ENCODE results near the gene MACO1.
A peak's percentile ranks its signal among the peaks of the same experiment; 100 is the strongest.

The MACO1 gene

GRCh38 chr1:25502957-25503356 lies 72.3 kb downstream of the MACO1 start:
- ATAC-seq, result peak; percentile 90
- TF ChIP-seq BACH2 (CRISPR knock-in tag; IDR thresholded peaks at IDR 0.05; ENCODE audit: borderline replicate concordance), result no peak
- TF ChIP-seq ISL1 (CRISPR knock-in tag; IDR thresholded peaks at IDR 0.05), result peak; percentile 82
- no peak for TF ChIP-seq CSDC2 (CRISPR knock-in tag; IDR thresholded peaks at IDR 0.05)
- TF ChIP-seq PPARA (CRISPR knock-in tag; IDR thresholded peaks at IDR 0.05; ENCODE audit: borderline replicate concordance), result no peak
- no peak for TF ChIP-seq RARB (CRISPR knock-in tag; IDR thresholded peaks at IDR 0.05)
- TF ChIP-seq ZNF565 (CRISPR knock-in tag; conservative IDR thresholded peaks at IDR 0.05; ENCODE audit: low read depth), result no peak
- TF ChIP-seq POU6F1 (CRISPR knock-in tag; IDR thresholded peaks at IDR 0.05; ENCODE audit: borderline replicate concordance, low read depth), result 0 out of 2 replicates have a peak, but pooled peaks have one; percentile 68
- no peak for TF ChIP-seq ARNTL (CRISPR knock-in tag; IDR thresholded peaks at IDR 0.05; ENCODE audit: borderline replicate concordance, low read depth)
- peak; percentile 70; the same call in 1 of the 2 replicates for TF ChIP-seq PATZ1 (CRISPR knock-in tag; IDR thresholded peaks at IDR 0.05; ENCODE audit: borderline replicate concordance)
- no peak for TF ChIP-seq TSHZ2 (CRISPR knock-in tag; IDR thresholded peaks at IDR 0.05)
- no peak for TF ChIP-seq ESRRG (CRISPR knock-in tag; IDR thresholded peaks at IDR 0.05)
- TF ChIP-seq CREB5 (CRISPR knock-in tag; IDR thresholded peaks at IDR 0.05; ENCODE audit: low read depth), result peak; percentile 53; the same call in 1 of the 2 replicates
- no peak for TF ChIP-seq GLIS3 (CRISPR knock-in tag; IDR thresholded peaks at IDR 0.05)
- TF ChIP-seq ZC3H10 (CRISPR knock-in tag; IDR thresholded peaks at IDR 0.05), result no peak
- no peak for TF ChIP-seq TCF4 (CRISPR knock-in tag; IDR thresholded peaks at IDR 0.05; ENCODE audit: borderline replicate concordance)
- TF ChIP-seq OSR1 (CRISPR knock-in tag; IDR thresholded peaks at IDR 0.05), result no peak
- no peak for TF ChIP-seq ZFP30 (CRISPR knock-in tag; IDR thresholded peaks at IDR 0.05)
- no peak for TF ChIP-seq TOX (CRISPR knock-in tag; IDR thresholded peaks at IDR 0.05; ENCODE audit: borderline replicate concordance)
- no peak for TF ChIP-seq CSRNP3 (CRISPR knock-in tag; IDR thresholded peaks at IDR 0.05)
- no peak for TF ChIP-seq ZNF70 (CRISPR knock-in tag; IDR thresholded peaks at IDR 0.05)
- no peak for TF ChIP-seq ZNF8 (CRISPR knock-in tag; IDR thresholded peaks at IDR 0.05)
- TF ChIP-seq SNAI2 (CRISPR knock-in tag; IDR thresholded peaks at IDR 0.05), result no peak
- 0 out of 2 replicates have a peak, but pooled peaks have one; percentile 24 for TF ChIP-seq ZFP3 (CRISPR knock-in tag; IDR thresholded peaks at IDR 0.05)

- peak; percentile 70 for ATAC-seq
- TF ChIP-seq CREB5 (CRISPR knock-in tag; IDR thresholded peaks at IDR 0.05; ENCODE audit: low read depth), result no peak
- TF ChIP-seq ZFP3 (CRISPR knock-in tag; IDR thresholded peaks at IDR 0.05), result 0 out of 2 replicates have a peak, but pooled peaks have one; percentile 4
Observed at GRCh38 chr1:25503551-25504426, 73.1 kb downstream of the MACO1 start.

All from SK-N-SH treated with all-trans-retinoic acid at 6 μM for 48 hours (cell line).